Osteoblast (primary cell): ENCODE results near the gene MFSD6L. TPM values are rescaled to one million over a fixed set of nuclear protein-coding genes. Genes with fewer than 3 reads are reported as not detected.

Source experiments
- DNase-seq: peaks from one replicate; pipeline ENCODE4 v3.0.0; 2011; ENCODE audit warnings: low spot score, mixed read lengths; ENCODE audit not compliant: insufficient read length; ENCODE audit errors: missing footprints
- H2AFZ ChIP-seq: 2 replicates; pipeline ENCODE4 v1.6.0; 2011; ENCODE audit warnings: mild to moderate bottlenecking, low read length
- H3K27ac ChIP-seq: 2 replicates; pipeline ENCODE4 v1.5.1; 2011; ENCODE audit warnings: mild to moderate bottlenecking, low read depth, low read length, moderate library complexity
- H3K27me3 ChIP-seq: 2 replicates; pipeline ENCODE4 v1.6.0; 2012; ENCODE audit warnings: mild to moderate bottlenecking, control low read depth, inconsistent platforms, low read length, moderate library complexity; ENCODE audit not compliant: insufficient read depth
- H3K36me3 ChIP-seq: 2 replicates; pipeline ENCODE4 v1.5.1; 2011; ENCODE audit warnings: mild to moderate bottlenecking, low read length, control low read depth, moderate library complexity; ENCODE audit not compliant: insufficient read depth
- H3K4me1 ChIP-seq: 2 replicates; pipeline ENCODE4 v1.5.1; 2011; ENCODE audit warnings: mild to moderate bottlenecking, low read length, control low read depth, moderate library complexity; ENCODE audit not compliant: insufficient read depth
- H3K4me2 ChIP-seq: 2 replicates; pipeline ENCODE4 v1.6.0; 2011; ENCODE audit warnings: mild to moderate bottlenecking, low read length; ENCODE audit not compliant: insufficient read depth
- H3K4me3 ChIP-seq: fragments of 200-600 bp; sonication (generic); 3 replicates; pipeline ENCODE4 v1.5.1; 2012; ENCODE audit warnings: mild to moderate bottlenecking, low read length, inconsistent platforms; ENCODE audit not compliant: insufficient read depth
- H3K79me2 ChIP-seq: 2 replicates; pipeline ENCODE4 v1.6.0; 2012; ENCODE audit warnings: mild to moderate bottlenecking, low read length, control low read depth, inconsistent platforms; ENCODE audit not compliant: insufficient read depth
- H3K9me3 ChIP-seq: 2 replicates; pipeline ENCODE4 v1.5.1; 2011; ENCODE audit warnings: low read depth, low read length, control low read depth
- H4K20me1 ChIP-seq: 2 replicates; pipeline ENCODE4 v1.6.0; 2012; ENCODE audit warnings: mild to moderate bottlenecking, low read length, control low read depth; ENCODE audit not compliant: insufficient read depth
- CTCF ChIP-seq: IDR thresholded peaks from 2 replicates; pipeline ENCODE4 v1.5.1; 2011; ENCODE audit warnings: mild to moderate bottlenecking, low read depth, low read length, moderate library complexity; ENCODE audit errors: extremely low read depth
- total RNA-seq: library from RNA; depleted of rRNA; stranded (reverse); fragments of >200 nt; gene quantifications from 2 replicates; pipeline ENCODE4 v1.2.3, GENCODE V29; 2012

The MFSD6L gene
- total RNA-seq, 1 donor = not detected

- Histone ChIP-seq H4K20me1 (no peaks in the 10 kb centered on the region), H3K79me2 (no peaks in the 10 kb centered on the region)
- no peak for DNase-seq
These were observed 39.5 kb upstream of the MFSD6L start for GRCh38 chr17:8838551-8839095.

GRCh38 chr17:8837563-8838075 lies 38.5 kb upstream of the MFSD6L start:
- peak; percentile 65 for DNase-seq
- no peak overlapping the region for H2AFZ ChIP-seq

More at GRCh38 chr17:8838551-8839095, 39.5 kb upstream of the MFSD6L start:
- Histone ChIP-seq H3K9me3 (no peaks in the 10 kb centered on the region), H3K4me2 (no peak overlapping the region), H3K36me3 (no peaks in the 10 kb centered on the region), H3K4me1 (no peaks in the 10 kb centered on the region), H3K4me3 (no peak overlapping the region), H2AFZ (no peak overlapping the region), H3K27me3 (peaks cover 6% of the 10 kb centered on the region), H3K27ac (no peak overlapping the region)
- no peak for TF ChIP-seq CTCF

GRCh38 chr17:8836821-8837562 lies 37.8 kb upstream of the MFSD6L start:
- Histone ChIP-seq H3K79me2 (no peaks in the 10 kb centered on the region), H3K4me1 (no peaks in the 10 kb centered on the region), H3K27ac (no peak overlapping the region), H3K4me2 (no peak overlapping the region), H3K36me3 (no peaks in the 10 kb centered on the region), H3K4me3 (no peak overlapping the region), H3K9me3 (no peaks in the 10 kb centered on the region), H2AFZ (no peak overlapping the region), H3K27me3 (peaks cover 9% of the 10 kb centered on the region), H4K20me1 (no peaks in the 10 kb centered on the region)
- no peak for TF ChIP-seq CTCF
- peak; percentile 78 for DNase-seq

More at GRCh38 chr17:8837563-8838075, 38.5 kb upstream of the MFSD6L start:
- Histone ChIP-seq H3K4me3 (no peak overlapping the region), H4K20me1 (no peaks in the 10 kb centered on the region), H3K4me1 (no peaks in the 10 kb centered on the region), H3K27ac (no peak overlapping the region), H3K27me3 (peaks cover 9% of the 10 kb centered on the region), H3K9me3 (no peaks in the 10 kb centered on the region), H3K4me2 (no peak overlapping the region), H3K36me3 (no peaks in the 10 kb centered on the region), H3K79me2 (no peaks in the 10 kb centered on the region)
- TF ChIP-seq CTCF = no peak
